ENCODE measurements around the gene SCN3A. TPM values are rescaled to one million over a fixed set of nuclear protein-coding genes. Genes with fewer than 3 reads are reported as not detected.
A peak's percentile ranks its signal among the peaks of the same experiment; 100 is the strongest.

Gene SCN3A
- total and polyA plus RNA-seq, 2 of the 4 experiments (the other 2 are of a cell fraction) = 0.26 to 0.90 TPM

DNA sequence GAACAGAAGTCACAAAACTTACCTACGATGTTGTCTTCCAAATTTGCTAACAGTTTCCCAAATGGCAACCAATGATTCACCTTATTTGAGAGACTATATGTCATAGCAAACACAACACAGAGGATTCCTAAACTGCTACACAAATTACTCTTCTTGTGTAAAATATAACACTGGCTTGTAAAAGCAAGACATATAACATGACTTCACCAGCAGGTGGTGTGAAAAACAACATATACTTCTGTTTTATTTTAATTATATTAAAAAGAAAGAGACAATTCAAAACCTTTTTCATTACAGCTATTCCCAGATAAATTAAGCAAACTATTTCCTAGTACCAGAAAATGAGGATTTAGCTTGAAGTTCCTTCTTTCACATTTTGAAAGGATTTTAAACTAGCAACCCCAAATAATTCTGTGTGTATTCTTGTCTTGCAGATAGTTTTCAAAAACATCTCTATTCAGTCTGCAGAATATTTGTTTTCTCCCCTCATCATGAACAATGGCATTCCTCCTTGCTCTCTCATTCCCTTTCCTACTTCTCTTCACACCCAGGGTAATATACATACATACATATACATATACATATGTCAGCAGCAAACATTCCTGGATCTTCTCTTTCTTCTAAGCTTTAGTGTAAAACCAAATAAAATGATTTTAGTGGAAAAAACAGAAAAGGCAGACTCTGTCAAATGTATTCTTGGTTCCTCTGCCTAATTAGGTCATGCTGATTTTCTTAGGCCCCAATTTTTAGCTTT, 62.1 kb downstream of the SCN3A start:
- H3K56ac ChIP-seq (ENCODE audit: extremely low read depth, insufficient read depth, low read length) = no peak overlapping the region
- H3K9me3 ChIP-seq (ENCODE audit: control insufficient read depth, insufficient read depth, low read length) = no peaks in the 10 kb centered on the region
- WGBS, 2 experiments (ENCODE audit: extremely low coverage in 2 of 2, insufficient read length in 1 of 2) = no CpG with 5 or more reads among the region's 1 CpG
- H2BK20ac ChIP-seq (ENCODE audit: low read depth, low read length) = no peak overlapping the region
- no peak overlapping the region for H3K18ac ChIP-seq (ENCODE audit: low read depth, low read length)
- H3K4me1 ChIP-seq (ENCODE audit: control insufficient read depth, insufficient read depth, low read length) = no peaks in the 10 kb centered on the region
- POLR2A ChIA-PET (ENCODE audit: unreplicated experiment) = interaction anchor here (0.6 kb wide), 1 partner anchor 15 kb away, joined by 16 read pairs; no protein-coding TSS in a partner anchor
- TF ChIP-seq MAZ (IDR thresholded peaks at IDR 0.05; ENCODE audit: borderline replicate concordance, low read depth, low read length) (no peak), CTCF (conservative IDR thresholded peaks at IDR 0.05; ENCODE audit: low read depth, low read length) (peak; percentile 35)
- ATAC-seq (ENCODE audit: low read depth) (no peak), DNase-seq (peak; percentile 3)
- CTCF ChIA-PET = interaction anchor here (0.6 to 1.7 kb wide), 7 partner anchors 9 to 611 kb away, joined by 3 to 4 read pairs (median 3); partner anchors contain the start of gene SCN3A
- H3K9me1 ChIP-seq (ENCODE audit: insufficient read depth, low read length) = 0 out of 2 replicates have a peak, but pooled peaks cover 3% of the 10 kb centered on the region
- H4K5ac ChIP-seq (ENCODE audit: low read depth, low read length) = no peak overlapping the region
- no peak overlapping the region for H3K4me3 ChIP-seq (ENCODE audit: insufficient read depth, low read depth, low read length)
- no peaks in the 10 kb centered on the region for H3K27me3 ChIP-seq (ENCODE audit: control insufficient read depth, insufficient read depth, low read length)
- no peak overlapping the region for H3K9ac ChIP-seq (ENCODE audit: low read depth, low read length)
- intact Hi-C loops (cut with micrococcal nuclease) = loop anchor here (2.0 kb wide), 1 partner anchor 63 kb away; the partner anchor contains the start of gene SCN3A
- no peak overlapping the region for H2BK120ac ChIP-seq (ENCODE audit: low read depth, low read length)
- H3K23ac ChIP-seq (ENCODE audit: low read depth, low read length) = no peak overlapping the region
- no peak overlapping the region for H2AK9ac ChIP-seq (replicated peaks; ENCODE audit: low read depth, low read length, poor library complexity)
- no peak overlapping the region for H2AK5ac ChIP-seq (ENCODE audit: low read depth, low read length)
- no peaks in the 10 kb centered on the region for H3K36me3 ChIP-seq (ENCODE audit: control insufficient read depth, insufficient read depth, low read length)
- no peaks in the 10 kb centered on the region for H3K79me1 ChIP-seq (ENCODE audit: low read depth in 1 of 2, low read length in 2 of 2)
- H4K91ac ChIP-seq (ENCODE audit: insufficient read depth, low read depth, low read length) = no peak overlapping the region
- H2BK5ac ChIP-seq (ENCODE audit: low read depth, low read length, poor library complexity, severe bottlenecking) = no peak overlapping the region
- H3K4me2 ChIP-seq (ENCODE audit: low read depth, low read length) = no peak overlapping the region
- in situ Hi-C loops (cut with MboI; ENCODE audit: low sequenced_read_pairs) = no loop called here
- no peak overlapping the region for H2AFZ ChIP-seq (replicated peaks; ENCODE audit: low read length, poor library complexity)
- H2BK15ac ChIP-seq (ENCODE audit: low read depth, low read length) = no peak overlapping the region
- BruUV-seq (replicated peaks) = no TSS peak
- dilution Hi-C loops (cut with HindIII; ENCODE audit: low sequenced_read_pairs, unreplicated experiment) = no loop called here
- no peak overlapping the region for H3K4ac ChIP-seq (ENCODE audit: low read depth, low read length)
- H4K8ac ChIP-seq (ENCODE audit: low read depth in 2 of 2, low read length in 2 of 2) = no peak overlapping the region
- no peak overlapping the region for H3K27ac ChIP-seq (ENCODE audit: insufficient read depth, low read length)
- no peaks in the 10 kb centered on the region; the same call in 1 of the 2 replicates for H4K20me1 ChIP-seq (ENCODE audit: insufficient read depth, low read length)
- no peak overlapping the region for H3K14ac ChIP-seq (replicated peaks; ENCODE audit: low read depth, low read length)

Measured in IMR-90 (cell line).